Measurements from ENCODE around the gene KRTAP5-6. TPM values are rescaled to one million over a fixed set of nuclear protein-coding genes. Genes with fewer than 3 reads are reported as not detected.
"Not testable (repeated sequence)": the region's sequence is repeated elsewhere in the genome, so short reads cannot be mapped to it uniquely, and the experiment has no call there.

Gene KRTAP5-6
- total RNA-seq, 1 donor from 2014 or later, result not detected

DNA sequence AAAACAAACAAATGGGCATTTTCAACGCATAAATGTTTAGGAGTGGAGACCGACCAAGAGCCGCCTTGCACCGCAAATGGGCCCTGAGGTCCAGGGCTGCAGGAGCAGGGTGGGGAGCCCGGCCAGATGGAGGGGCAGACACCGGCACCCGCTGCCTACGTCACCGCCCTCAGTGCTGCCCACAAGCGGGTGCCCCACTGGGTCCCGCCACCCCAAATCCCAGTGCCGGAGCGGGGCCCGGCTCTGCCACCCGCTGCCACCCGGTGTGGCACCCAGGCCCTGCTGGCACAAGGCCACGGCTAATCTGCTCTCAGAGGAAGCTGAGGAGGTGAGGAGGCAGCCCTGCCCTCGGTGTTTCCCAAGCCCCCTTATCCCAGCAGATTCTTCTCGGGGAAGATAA, 13.8 kb upstream of the KRTAP5-6 start:
- intact Hi-C loops (cut with micrococcal nuclease), result not testable (repeated sequence)

DNA sequence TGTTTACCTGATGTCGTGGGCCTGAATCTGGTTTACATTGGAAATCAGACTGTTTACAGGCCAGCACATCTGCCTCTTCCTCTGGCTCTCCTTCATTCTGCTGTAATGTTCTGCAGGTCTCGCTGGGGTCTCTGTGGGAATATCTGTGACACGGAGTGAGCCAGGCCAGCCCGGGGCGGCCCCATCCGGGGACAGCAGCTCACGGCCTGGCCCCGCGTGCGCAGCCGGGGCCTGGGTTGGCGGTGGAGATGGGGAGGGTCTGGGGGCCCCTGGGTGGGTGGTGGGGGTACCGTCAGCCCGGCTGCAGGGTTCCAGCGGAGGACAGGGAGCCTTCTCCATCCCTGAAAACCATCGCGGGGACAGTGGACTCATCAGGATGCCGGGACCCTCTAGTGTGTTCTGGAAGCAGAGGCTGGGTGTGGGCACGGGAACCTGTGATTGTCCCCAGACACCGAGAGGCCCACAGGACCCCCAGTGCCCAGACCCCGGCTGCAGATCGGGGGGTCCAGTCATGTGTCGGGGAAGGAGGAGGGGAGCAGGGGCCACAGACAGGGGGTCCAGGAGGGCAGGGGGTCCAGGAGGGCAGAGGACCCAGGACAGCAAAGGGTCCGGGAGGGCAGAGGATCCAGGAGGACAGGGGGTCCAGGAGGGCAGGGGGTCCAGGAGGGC, 13.0 kb upstream of the KRTAP5-6 start:
- intact Hi-C loops (cut with micrococcal nuclease), result not testable (repeated sequence)

DNA sequence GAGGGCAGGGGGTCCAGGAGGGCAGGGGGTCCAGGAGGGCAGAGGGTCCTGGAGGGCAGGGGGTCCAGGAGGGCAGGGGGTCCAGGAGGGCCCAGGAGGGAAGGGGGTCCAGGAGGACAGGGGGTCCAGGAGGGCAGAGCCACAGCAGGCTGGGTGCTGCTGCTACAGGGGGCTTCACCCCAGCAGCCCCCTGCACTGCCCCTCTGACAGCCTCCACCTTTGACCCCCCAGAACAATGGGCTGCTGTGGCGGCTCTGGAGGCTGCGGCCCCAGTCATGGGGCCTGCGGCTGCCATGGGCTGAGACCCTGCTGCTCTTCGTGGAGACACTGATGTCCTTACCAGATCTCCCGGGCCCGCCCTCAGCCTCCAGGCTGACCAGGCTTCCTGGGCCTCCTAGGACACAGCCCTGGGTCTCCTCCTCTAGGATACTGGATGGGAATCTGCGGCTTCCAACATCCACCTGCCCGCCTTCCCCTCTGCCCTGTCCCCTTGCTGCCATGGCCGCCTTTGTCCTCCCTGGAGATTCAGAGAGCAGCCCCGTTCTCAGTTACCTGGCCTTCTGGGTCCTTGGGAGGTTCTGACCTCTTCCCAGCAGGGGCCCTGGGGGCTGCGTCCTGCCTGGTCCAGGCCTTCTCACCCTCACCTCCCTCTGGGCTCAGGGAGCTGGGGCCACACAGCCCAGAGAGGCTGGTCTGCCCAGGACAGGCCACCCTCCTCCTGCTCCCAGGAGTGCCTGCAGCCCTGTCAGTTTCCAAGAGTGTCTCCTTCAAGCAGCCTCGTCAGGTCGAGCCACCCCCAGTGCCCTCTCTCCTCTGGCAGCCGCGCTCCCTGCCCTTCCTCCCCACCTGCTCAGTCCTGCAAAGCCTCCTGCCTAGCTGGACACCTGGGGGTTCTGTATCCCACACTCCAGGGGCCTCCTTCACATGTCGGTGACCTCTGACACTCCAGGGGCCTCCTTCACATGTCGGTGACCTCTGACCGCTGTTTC, 11.8 kb upstream of the KRTAP5-6 start:
- intact Hi-C loops (cut with micrococcal nuclease), result not testable (repeated sequence)

DNA sequence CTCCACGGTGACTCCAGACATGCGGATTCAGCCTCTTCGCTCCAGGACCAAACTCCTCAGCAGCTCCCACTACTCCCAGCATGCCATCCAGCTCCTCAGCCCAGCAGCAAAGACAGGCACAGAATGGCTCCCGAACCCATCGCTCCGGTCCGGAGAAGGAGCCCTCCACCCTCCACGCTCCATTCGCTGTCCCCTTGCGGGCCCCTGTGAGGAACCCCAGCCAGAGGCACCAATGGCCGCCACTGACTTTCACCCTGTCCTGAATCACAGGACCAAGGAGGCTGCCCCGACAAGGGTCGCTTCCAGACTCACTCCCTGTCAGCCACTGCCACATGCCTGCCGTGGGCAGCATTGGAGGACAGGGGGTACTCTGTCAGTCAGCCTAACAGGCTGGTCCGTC, 10.8 kb upstream of the KRTAP5-6 start:
- intact Hi-C loops (cut with micrococcal nuclease), result not testable (repeated sequence)

DNA sequence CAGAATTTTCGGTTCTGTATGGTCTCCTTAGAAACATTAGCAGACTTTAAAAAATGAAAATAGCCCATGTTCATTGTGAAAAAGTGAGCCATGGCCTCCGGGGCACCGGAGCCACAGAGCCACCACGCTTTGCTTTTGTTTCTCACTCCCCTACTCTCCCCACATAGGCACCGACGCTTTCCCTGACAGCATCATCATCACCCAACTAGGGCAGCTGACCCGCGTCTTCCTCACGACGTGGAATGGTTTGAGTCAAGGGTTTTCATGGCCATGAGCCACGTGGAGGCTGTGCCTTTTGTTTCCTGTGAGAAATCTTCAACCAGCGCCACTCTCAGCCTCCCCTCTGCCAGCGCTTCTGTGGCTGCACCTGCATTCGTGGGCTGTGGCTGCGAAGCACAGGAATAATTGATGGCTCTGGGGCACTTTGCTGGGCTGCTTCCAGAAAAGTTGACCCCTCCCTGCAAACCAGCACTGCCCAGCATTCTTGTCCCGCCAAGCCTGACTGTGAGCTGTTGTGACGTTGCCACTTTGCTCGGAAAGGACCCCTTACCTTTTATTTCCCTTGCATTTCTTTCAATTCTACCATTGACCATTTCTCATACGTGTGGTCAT, 8.6 kb upstream of the KRTAP5-6 start:
- intact Hi-C loops (cut with micrococcal nuclease), result not testable (repeated sequence)

DNA sequence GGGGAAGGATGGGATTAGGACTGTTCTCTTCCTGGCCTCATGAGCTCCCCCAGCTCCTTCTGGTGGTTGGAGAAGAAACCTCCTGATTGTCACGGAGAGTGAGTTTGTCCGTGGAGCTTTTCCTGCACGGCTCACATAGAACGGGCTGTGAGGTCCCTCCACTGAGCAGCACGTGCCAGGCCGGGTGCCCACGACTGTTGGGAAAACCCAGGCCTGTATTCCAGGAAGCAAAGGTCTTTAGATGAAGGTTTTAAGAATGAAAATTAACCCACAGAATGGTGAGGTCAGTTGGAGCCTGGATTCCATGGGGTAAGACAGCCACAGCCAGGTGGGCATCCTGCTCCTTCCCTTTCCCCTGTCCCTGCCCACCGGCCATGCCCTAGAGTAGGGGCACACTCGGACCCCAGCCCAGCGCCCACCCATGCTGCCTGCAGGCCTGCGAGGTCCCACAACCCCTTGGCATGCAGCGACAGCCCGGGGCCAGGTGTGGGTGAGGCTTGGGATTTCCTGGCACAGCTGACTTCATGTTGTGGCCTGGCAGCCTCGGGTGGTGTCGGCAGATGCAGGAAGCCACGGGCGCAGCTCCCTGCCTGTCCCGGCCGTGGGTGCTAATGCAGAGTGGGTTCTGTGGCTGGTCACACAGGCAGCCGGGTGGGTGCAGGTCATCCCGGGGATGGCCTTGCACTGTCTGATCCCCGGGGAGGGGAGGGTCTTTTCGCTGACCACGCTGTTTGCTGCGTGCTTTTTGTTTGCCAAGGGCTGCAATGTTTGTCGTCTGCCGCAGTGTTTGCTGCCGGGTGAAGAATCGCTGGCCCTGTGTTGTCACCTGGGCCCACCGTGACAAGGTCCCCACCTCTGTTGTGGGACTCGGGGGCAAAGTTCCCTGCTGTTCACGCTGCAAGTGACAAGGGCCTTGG, 7.5 kb upstream of the KRTAP5-6 start:
- intact Hi-C loops (cut with micrococcal nuclease), result loop anchor here (10.0 kb wide), 1 partner anchor 65 kb away; the partner anchor contains the start of gene IFITM10

DNA sequence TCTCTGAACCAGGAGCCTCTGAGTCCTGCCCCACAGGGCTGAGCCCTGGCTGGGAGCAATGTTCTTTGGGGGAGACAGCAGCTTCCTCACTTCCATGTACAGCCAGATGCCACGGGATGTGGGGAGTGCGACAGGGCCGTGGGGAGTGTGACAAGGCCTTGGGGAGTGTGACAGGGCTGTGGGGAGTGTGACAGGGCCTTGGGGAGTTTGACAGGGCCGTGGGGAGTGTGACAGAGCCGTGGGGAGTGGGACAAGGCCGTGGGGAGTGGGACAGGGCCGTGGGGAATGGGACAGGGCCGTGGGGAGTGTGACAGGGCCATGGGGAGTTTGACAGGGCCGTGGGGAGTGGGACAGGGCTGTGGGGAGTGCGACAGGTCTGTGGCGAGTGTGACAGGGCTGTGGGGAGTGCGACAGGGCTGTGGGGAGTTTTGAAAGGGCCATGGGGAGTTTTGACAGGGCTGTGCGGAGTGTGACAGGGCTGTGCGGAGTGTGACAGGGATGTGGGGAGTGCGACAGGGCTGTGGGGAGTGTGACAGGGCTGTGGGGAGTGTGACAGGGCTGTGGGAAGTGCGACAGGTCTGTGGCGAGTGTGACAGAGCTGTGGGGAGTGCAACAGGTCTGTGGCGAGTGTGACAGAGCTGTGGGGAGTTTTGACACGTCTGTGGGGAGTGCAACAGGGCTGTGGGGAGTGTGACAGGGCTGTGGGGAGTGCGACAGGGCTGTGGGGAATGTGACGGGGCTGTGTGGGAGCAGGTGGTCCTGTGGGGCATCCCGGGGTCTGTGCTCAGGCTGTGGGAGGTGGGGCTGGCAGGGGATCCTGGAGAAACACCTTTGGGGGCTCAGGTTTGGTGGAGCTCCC, 6.6 kb upstream of the KRTAP5-6 start:
- intact Hi-C loops (cut with micrococcal nuclease), result loop anchor here (10.0 kb wide), 1 partner anchor 64 kb away; the partner anchor contains the start of gene IFITM10

DNA sequence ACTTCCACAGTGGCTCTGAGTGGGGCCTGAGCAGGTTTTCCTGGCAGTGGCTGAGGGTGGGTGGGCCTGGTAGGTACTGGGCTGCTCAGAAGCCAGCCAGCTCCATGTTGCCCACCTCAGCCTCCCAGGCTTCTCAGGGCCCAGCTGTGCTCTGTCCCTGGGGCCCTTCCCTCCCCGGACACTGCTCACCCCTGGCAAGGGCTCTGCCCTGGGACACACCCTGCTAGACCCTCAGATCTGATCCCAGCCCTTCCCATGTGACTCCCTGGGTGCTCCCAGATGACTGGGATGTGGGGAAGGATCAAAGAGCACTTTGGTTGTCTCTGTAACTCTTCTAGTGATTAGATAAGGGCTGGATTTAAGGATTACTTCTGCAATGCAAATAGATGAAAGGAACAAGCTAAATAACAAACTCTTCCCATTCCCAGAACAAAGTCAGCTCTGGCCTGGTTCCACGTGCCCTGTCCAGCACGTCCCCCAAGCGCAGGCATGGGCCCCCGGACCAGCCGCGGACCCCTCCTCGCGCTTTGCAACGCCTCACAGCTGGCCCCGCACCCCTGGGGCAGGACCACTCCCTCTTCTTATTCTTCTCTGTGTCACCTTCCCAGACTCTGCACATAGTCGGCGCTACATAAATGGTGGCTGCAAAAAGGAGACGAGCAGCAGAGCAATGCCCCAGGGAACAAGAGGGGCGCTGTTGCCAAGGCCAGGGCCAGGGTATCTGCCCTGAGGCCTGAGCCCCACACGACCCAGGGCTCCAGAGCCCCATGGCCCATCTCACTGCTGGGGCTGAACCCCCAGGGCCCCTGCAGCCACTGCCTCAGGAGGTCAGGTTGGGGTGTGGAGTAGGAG, 5.7 kb upstream of the KRTAP5-6 start:
- intact Hi-C loops (cut with micrococcal nuclease), result loop anchor here (10.0 kb wide), 1 partner anchor 64 kb away; the partner anchor contains the start of gene IFITM10

DNA sequence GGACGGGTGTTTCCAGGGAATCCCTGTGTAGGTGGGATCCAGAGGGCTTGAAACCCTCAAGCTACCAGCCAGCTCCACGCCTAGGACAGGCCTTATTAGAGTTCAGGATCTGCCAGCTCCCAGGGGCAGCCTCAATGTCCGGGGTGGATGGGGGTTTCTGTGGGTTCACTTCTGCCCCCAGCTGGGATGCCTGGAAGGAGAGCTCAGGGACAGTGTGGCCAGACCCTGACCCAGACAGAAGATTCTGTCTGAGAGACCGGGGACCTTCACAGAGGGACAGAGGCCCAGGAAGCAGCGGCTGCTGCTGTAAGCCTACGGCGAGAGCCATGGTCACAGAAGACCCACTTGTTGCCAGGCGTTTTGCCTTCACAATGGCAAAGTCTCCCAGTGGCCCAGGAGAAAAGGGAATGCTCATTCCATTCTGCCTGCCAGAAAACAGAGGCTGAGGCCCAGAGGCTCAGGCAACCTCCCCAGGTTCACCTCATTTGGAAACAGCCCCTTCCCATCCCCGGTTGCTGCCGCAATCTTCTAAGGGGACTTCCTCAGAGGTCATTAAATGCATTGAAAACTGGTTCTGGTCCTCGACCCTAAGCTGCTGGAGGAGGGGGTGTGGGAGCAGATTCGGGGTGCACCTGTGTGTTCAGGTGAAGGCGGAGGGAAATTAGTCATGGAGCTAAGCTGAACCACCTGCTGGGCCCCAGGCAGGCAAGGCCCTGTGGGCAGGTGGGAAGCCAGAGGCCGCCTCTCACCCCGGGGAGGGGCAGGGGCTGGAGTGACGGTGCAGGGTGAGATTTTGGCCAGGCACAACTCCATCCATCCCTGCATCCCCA, 4.9 kb upstream of the KRTAP5-6 start:
- intact Hi-C loops (cut with micrococcal nuclease), result loop anchor here (10.0 kb wide), 1 partner anchor 63 kb away; the partner anchor contains the start of gene IFITM10

DNA sequence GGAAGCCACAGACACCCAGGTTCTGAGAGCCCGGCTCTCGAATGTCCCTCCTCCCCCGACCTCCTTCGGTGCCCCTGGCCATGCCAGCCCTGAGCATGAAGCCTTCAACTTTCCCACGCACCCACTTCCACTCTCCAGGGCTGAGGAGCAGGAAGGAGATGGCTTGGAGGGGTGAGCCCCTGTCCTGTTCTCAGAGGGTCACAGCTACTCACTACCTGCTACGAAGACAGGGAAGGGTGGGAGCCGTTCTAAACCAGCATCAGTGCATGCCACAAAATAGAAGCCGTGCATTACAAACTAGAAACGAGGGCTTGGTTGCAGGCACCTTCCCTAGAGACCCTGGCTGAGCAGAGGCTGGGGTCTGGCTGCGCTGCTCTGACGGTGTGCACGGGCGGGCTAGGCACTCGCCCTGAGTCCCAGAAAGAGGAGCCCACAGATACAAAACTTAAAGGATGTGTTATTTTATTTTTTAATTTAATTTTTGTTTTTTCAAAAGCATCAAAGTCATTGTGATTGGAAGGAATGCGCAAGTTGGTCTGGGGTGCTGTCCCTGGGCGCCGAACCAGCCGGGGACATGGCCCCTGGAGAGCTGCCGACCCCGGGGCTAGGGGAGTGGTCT, 4.2 kb upstream of the KRTAP5-6 start:
- intact Hi-C loops (cut with micrococcal nuclease), result loop anchor here (1.0 to 10.0 kb wide), 2 partner anchors 41 to 62 kb away; partner anchors contain the start of gene IFITM10

DNA sequence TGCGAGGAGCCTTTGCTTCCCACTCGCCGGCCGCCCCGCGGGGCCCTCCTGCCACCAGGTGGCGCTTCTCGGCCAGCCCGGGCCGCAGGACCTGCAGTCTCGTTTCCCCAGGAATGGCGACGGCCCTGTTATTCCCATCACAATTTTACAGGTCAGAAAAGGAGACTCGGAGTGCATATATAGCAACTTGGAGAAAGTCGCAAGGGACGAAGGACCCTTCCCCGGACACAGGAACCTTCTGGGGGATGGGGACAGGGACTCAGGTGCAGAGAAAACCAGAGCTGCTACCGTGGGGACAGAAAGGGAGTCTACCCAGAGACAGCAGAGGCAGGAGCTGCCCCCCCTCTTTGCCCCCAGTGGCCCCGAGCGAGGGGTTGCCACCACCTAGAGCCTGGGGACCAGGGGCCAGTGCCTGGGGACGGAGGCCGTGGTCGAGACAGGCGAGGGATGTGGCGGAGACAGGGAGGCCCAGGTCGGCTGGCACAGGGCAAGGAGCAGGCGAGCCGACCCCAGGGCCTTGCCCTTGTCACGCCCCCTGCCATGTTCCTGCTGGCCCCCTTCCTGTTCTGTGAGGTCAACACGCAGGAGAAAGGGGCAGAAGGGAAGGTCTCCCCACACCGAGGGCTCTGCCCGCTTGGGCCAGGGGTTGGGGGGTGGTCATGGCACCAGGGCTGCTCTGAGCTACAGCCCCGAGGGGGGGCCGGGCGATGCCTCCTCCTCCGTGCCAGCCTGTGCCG, 3.5 kb upstream of the KRTAP5-6 start:
- intact Hi-C loops (cut with micrococcal nuclease), result loop anchor here (1.0 to 10.0 kb wide), 3 partner anchors 41 to 139 kb away; partner anchors contain the start of gene IFITM10

DNA sequence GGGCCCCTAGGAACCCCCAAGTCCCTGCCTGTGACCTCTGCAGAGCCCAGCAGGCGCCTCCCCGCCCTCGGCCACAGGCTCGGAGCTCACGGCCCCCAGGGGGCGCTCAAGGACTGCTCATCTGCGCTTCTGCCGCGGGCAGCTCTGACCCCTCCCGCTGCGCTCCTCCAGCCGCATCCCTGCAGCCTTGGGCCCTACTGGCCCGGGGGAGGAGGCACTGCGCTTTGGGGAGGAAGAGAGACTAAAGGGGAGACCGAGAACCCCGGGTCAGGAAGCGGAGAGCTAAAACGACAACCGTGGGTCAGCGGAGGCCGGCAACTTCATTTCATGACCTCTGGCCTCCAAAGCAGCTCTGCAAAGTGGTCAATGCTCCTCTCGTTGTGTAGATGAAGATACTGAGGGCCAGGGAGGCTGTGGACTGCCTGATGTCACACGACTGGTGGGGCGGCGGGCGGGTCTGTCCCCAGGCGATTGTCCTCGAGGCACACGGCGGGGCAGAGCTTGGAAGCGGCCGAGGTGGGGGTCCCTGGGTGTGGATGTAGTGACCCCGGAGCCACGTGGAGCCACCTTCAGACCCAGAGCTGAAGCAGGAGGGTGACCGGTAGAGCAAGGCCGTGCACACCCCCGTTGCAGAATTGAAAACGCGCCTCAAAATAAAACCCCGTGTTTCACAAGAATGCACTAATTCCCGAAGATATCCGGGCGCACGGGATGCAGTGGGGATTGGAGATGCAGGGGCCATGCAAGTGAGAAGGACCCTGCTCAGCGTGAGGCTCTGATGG, 2.7 kb upstream of the KRTAP5-6 start:
- intact Hi-C loops (cut with micrococcal nuclease), result loop anchor here (1.0 to 10.0 kb wide), 2 partner anchors 61 to 138 kb away; partner anchors contain the start of gene IFITM10

DNA sequence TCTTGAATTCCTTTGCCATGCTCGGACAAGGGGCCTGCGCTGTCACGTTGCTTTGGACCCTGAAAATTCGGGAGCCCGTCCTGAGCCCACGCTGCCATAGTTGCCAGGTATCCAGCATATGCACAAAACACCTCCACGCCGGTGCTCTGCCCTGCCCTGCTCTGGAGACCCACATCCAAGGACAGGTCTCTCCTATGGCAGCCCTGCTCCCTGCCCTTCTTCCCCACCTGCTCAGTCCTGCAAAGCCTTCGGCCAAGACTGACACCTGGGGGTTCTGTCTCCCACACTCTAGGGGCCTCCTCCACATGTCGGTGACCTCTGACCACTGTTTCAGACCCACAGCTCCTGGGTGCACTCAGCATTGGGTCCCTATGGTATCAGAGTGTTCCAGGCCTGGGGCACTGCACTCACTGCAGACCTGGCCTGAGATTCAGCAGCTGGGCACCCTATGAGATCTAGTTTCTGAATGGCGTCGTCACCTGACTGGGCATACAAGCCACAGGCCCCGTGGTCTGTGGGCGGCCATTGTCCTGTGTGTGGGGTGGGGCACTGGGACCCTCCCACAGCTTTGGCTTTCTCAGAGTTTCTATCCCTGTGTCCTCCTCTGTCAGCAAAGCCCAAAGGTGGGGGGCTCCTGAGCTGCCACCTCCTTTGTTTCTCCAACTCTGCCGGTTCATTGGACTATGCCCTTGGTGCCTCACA, 2.0 kb upstream of the KRTAP5-6 start:
- intact Hi-C loops (cut with micrococcal nuclease), result loop anchor here (1.0 to 10.0 kb wide), 2 partner anchors 60 to 137 kb away; partner anchors contain the start of gene IFITM10

DNA sequence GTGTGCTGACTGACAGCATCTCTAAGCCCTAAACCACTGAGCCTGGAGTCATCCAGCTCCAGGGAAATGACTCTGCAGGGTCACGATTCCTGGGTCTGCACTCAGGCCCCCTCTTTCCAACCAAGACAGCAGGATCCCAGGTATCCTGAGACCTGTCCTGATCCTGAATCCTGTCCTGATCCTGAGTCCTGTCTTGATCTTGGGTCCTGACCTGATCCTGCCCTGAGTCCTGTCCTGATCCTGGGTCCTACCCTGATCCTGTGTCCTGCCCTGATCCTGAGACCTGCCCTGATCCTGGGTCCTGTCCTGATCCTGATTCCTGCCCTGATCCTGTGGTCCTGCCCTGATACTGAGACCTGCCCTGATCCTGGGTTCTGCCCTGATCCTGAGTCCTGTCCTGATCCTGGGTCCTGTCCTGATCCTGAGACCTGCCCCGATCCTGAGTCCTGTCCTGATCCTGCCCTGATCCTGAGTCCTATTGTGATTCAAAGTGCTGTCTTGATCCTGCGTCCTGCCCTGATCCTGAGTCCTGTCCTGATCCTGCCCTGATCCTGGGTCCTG, 1.4 kb upstream of the KRTAP5-6 start:
- intact Hi-C loops (cut with micrococcal nuclease), result loop anchor here (10.0 kb wide), 1 partner anchor 59 kb away; the partner anchor contains the start of gene IFITM10
